Testis (tissue), 3 donors: Measurements from ENCODE around the gene TBXA2R. TPM values are rescaled to one million over a fixed set of nuclear protein-coding genes. Genes with fewer than 3 reads are reported as not detected.

Source experiments
- DNase-seq: peaks from one replicate; pipeline ENCODE4 v3.0.0-alpha.2; 2019
- H3K27ac ChIP-seq, 2 donors: fragments of 200-600 bp; sonication (generic); one replicate each; pipeline ENCODE4 v1.5.1; 2019
- H3K27me3 ChIP-seq: fragments of 200-600 bp; sonication (generic); one replicate; pipeline ENCODE4 v1.5.1; 2019
- H3K36me3 ChIP-seq: fragments of 200-600 bp; sonication (generic); one replicate; pipeline ENCODE4 v1.5.1; 2017; ENCODE audit warnings: low read depth; ENCODE audit errors: missing control alignments
- H3K4me1 ChIP-seq: fragments of 200-600 bp; sonication (generic); one replicate; pipeline ENCODE4 v1.5.1; 2019
- H3K4me3 ChIP-seq, 2 donors: fragments of 200-600 bp; sonication (generic); one replicate each; pipeline ENCODE4 v1.5.1; 2017 to 2019
- H3K9me3 ChIP-seq: fragments of 200-600 bp; sonication (generic); one replicate; pipeline ENCODE4 v1.5.1; 2017
- POLR2A ChIP-seq: fragments of 450-650 bp; IDR thresholded peaks from one replicate; pipeline ENCODE4 v1.6.1; 2017; ENCODE audit warnings: antibody characterized with exemption, mild to moderate bottlenecking, moderate library complexity
- WGBS, 2 donors: methylation state at CpG; one replicate each; pipeline ENCODE4 v1.1.5; 2018; 5-methylcytosine and 5-hydroxymethylcytosine counted together
- intact Hi-C: fragments of 100-400 bp; cut with DNase I; formaldehyde crosslinking; loops from one replicate; pipeline ENCODE4 v1.15.1; 2023; ENCODE audit warnings: low total_unique reads
- polyA plus RNA-seq: library from polyadenylated mRNA; stranded (reverse); fragments of 350-450 nt; fragmentation: Illumina TruSeq; extraction: RNeasy Lipid Tissue Mini Kit (QIAGEN cat#74804); gene quantifications from one replicate; pipeline ENCODE4 v1.2.3, GENCODE V29; 2014; ENCODE audit warnings: low read depth, low replicate concordance; ENCODE audit not compliant: insufficient read depth
- total RNA-seq, 2 donors: library from RNA; depleted of rRNA; stranded (reverse); fragments of >200 nt; gene quantifications; one replicate each; pipeline ENCODE4 v1.2.3, GENCODE V29; 2016
- TF ChIP-seq, protein P1 (sequence below), 3 experiments: fragments of 450-650 bp in 2 of 3; fragments of 200-600 bp in 1 of 3; sonication (generic) in 1 of 3; IDR thresholded peaks; one replicate each; pipeline ENCODE4 v1.5.1; 2016 to 2019; ENCODE audit warnings: antibody characterized with exemption in 3 of 3, mild to moderate bottlenecking in 2 of 3, moderate library complexity in 1 of 3

Gene TBXA2R
- total and polyA plus RNA-seq, 3 donors from 2014 or later: 1.3 to 3.2 (median 1.8) TPM

DNA sequence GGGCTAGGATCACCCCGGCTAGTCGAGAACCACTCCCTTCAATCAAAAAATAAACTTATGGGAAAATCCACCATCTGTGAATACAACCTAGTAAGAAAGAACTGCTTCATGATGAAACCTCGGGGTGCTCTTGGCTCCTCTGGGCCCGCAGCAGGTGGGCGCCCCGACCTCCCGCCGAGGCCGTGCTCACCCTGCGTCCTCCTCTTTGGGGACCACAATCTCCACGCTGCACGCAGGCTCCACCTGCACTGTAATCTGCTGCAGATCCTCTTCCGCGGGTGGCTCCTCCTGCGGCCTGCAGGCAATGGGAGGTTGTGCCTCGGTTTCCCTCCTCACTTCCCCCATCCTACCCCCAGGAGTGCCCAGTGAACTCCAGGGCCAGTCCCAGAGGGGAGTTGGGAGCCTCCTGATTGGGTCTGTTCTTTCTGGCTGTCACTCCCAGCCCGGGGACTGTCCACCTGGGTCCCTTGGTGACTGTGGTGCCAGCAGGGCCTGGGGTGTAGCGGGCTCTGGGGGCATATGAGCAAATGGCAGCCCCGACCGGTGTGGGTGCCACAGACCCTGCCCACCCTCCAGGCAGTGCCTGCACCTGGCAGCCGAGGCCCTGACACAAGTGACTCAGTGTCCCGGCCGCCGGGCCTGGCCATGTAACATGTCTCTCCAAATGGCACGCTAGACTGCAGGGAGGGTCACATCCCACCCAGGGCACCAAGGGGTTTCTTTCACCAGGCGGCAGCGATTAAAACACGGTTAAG, 35.0 kb upstream of the TBXA2R start:
- intact Hi-C loops: no loop called here
- Histone ChIP-seq H3K36me3 (no peaks in the 10 kb centered on the region), H3K4me3 (no peak overlapping the region), H3K27me3 (no peaks in the 10 kb centered on the region), H3K27ac (no peak overlapping the region), H3K4me1 (no peaks in the 10 kb centered on the region), H3K9me3 (no peaks in the 10 kb centered on the region)
- 93 to 95% methylated on average over 17 to 28 of the region's 28 CpGs for WGBS, 2 donors
- DNase-seq: no peak
- TF ChIP-seq, protein P1, sequence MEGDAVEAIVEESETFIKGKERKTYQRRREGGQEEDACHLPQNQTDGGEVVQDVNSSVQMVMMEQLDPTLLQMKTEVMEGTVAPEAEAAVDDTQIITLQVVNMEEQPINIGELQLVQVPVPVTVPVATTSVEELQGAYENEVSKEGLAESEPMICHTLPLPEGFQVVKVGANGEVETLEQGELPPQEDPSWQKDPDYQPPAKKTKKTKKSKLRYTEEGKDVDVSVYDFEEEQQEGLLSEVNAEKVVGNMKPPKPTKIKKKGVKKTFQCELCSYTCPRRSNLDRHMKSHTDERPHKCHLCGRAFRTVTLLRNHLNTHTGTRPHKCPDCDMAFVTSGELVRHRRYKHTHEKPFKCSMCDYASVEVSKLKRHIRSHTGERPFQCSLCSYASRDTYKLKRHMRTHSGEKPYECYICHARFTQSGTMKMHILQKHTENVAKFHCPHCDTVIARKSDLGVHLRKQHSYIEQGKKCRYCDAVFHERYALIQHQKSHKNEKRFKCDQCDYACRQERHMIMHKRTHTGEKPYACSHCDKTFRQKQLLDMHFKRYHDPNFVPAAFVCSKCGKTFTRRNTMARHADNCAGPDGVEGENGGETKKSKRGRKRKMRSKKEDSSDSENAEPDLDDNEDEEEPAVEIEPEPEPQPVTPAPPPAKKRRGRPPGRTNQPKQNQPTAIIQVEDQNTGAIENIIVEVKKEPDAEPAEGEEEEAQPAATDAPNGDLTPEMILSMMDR (IDR thresholded peaks at IDR 0.05): no peak
- TF ChIP-seq POLR2A: no peak

DNA sequence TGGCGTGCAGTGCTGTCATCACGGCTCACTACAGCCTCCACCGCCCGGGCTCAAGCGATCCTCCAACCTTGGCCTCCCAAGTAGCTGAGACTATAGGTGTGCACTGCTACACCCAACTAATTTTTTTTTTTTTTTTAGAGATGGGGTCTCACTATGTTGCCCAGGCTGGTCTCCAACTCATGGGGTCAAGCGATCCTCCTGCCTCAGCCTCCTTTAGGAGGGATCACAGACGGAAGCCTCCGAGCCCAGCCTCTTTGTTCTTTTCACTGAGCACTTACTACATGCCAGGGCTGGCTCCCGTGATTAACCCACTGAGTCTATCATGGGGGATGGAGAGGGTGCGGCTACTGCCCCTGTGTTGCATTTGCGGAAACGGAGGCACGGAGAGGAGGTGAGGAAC, 32.8 kb upstream of the TBXA2R start:
- intact Hi-C loops: no loop called here
- Histone ChIP-seq H3K4me3 (no peak overlapping the region), H3K4me1 (no peaks in the 10 kb centered on the region), H3K36me3 (no peaks in the 10 kb centered on the region), H3K9me3 (no peaks in the 10 kb centered on the region), H3K27me3 (no peaks in the 10 kb centered on the region), H3K27ac (no peak overlapping the region)
- WGBS, 2 donors: 93 to 98% methylated on average over 13 of the region's 13 CpGs
- TF ChIP-seq, protein P1 (IDR thresholded peaks at IDR 0.05): no peak
- TF ChIP-seq POLR2A: no peak
- no peak for DNase-seq

DNA sequence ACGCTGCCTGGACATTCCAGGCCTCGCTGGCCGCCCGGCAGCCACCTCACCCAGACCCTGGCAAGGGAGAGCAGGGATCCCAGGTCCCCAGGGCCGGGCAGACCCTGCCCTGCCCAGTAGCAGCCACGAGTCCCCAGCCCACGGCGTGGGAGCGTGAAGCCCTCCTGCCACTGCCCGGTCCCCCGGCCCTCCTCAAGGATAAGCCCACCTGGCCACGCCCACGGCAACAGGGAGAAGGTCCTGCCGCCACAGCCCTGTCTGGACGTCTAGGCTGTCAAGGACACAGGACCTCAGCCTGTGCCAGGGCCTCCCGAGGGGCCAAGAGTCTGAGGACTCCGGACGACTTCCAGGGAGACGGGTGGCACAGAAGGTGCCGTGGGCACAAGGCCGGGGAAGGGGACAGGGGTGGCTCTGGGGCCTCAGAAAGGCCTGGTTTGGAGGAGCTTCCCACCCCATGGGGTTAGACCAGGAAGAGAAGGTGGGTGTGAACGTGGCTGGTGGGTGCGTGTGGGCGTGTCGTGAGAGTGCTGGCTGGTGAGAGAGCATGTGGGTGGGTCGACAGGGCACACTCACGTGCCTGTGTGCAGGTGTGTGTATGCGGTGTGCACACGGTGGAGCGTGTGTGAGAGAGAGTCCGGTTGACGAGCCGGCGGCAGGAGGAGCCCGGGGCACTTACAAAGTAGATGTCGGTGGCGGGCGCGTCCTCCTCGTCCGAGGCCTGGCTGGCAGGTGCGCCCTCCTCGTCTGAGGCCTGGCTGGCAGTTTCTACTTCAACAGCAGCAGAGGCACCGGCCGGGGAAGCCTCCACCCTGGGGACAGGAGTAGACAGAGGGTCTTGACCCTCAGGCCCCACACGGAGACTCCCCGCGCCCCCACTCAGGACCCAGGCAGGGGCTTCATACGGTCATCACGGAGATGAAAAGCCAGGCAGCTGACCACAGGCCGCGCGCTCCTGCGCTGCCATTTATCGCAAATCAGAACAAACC, 31.8 kb upstream of the TBXA2R start:
- no peak overlapping the region for H3K27ac ChIP-seq
- H3K27me3 ChIP-seq: no peaks in the 10 kb centered on the region
- H3K9me3 ChIP-seq: no peaks in the 10 kb centered on the region
- no peaks in the 10 kb centered on the region for H3K36me3 ChIP-seq
- no peak for DNase-seq
- H3K4me1 ChIP-seq: no peaks in the 10 kb centered on the region
- 72 to 73% methylated on average over 28 to 44 of the region's 55 CpGs for WGBS, 2 donors
- TF ChIP-seq POLR2A: no peak
- TF ChIP-seq, protein P1 (IDR thresholded peaks at IDR 0.05): no peak
- H3K4me3 ChIP-seq: no peak overlapping the region
- intact Hi-C loops: no loop called here

DNA sequence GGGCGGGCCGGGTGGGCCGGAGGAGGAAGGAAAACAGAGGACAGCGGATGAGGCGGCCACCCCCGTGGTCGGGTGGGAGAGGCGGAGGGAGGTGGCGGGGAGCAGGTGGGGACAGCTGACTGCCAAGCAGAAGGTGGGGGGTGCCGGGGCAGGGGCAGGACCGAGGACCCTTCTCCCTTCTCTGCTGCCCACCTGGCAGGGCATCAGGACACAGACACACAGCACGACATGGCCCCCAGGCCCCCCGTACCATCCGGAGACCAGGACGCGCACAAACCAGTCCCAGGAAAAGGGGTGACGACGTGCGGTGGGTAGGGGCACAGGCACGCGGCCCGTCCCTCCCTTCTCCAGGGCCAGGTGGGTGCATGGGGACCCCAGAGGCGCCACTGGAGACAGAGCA, 30.9 kb upstream of the TBXA2R start:
- no peak overlapping the region for H3K27ac ChIP-seq
- DNase-seq: no peak
- intact Hi-C loops: no loop called here
- no peaks in the 10 kb centered on the region for H3K36me3 ChIP-seq
- WGBS, 2 donors: 87 to 90% methylated on average over 22 to 23 of the region's 23 CpGs
- no peaks in the 10 kb centered on the region for H3K27me3 ChIP-seq
- H3K4me3 ChIP-seq: no peak overlapping the region
- H3K4me1 ChIP-seq: no peaks in the 10 kb centered on the region
- no peak for TF ChIP-seq POLR2A
- TF ChIP-seq, protein P1 (IDR thresholded peaks at IDR 0.05): no peak
- H3K9me3 ChIP-seq: no peaks in the 10 kb centered on the region
